Fibroblast of lung (primary cell): ENCODE measurements around the gene KCNG3. TPM values are rescaled to one million over a fixed set of nuclear protein-coding genes. Genes with fewer than 3 reads are reported as not detected.

Source experiments
- DNase-seq, 2 donors: peaks; one replicate each; pipeline versions ENCODE4 v3.0.0 to v3.0.0-alpha.2; 2010; ENCODE audit warnings: low read depth in 2 of 2
- H2AFZ ChIP-seq: 2 replicates; pipeline ENCODE4 v1.5.1; 2012; ENCODE audit warnings: low read length, control low read depth, inconsistent platforms
- H3K27ac ChIP-seq: 2 replicates; pipeline ENCODE4 v1.5.1; 2011; ENCODE audit warnings: low read length, control low read depth; ENCODE audit not compliant: insufficient read depth
- H3K27me3 ChIP-seq: 2 replicates; pipeline ENCODE4 v1.5.1; 2011; ENCODE audit warnings: mild to moderate bottlenecking, low read length; ENCODE audit not compliant: control insufficient read depth, insufficient read depth
- H3K36me3 ChIP-seq: 2 replicates; pipeline ENCODE4 v1.5.1; 2011; ENCODE audit warnings: low read length; ENCODE audit not compliant: control insufficient read depth, insufficient read depth
- H3K4me1 ChIP-seq: 2 replicates; pipeline ENCODE4 v1.5.1; 2011; ENCODE audit warnings: low read length; ENCODE audit not compliant: control insufficient read depth, insufficient read depth; ENCODE audit errors: extremely low read depth
- H3K4me2 ChIP-seq: 2 replicates; pipeline ENCODE4 v1.5.1; 2011; ENCODE audit warnings: low read length, control low read depth; ENCODE audit not compliant: insufficient read depth; ENCODE audit errors: extremely low read depth
- H3K4me3 ChIP-seq, 4 experiments: fragments of 200-600 bp in 1 of 4; sonication (generic) in 1 of 4; replicated peaks in 1 of 4; 2 replicates each; pipeline ENCODE4 v1.5.1; 2011 to 2016; ENCODE audit warnings: low read length in 4 of 4, low read depth in 3 of 4, mild to moderate bottlenecking in 3 of 4, control low read depth in 2 of 4, inconsistent platforms in 1 of 4, mixed read lengths in 1 of 4; ENCODE audit not compliant: insufficient read depth in 1 of 4; ENCODE audit errors: control extremely low read depth in 1 of 4
- H3K79me2 ChIP-seq: 2 replicates; pipeline ENCODE4 v1.5.1; 2012; ENCODE audit warnings: mild to moderate bottlenecking, low read length, inconsistent platforms; ENCODE audit not compliant: control insufficient read depth, insufficient read depth
- H3K9ac ChIP-seq: 2 replicates; pipeline ENCODE4 v1.5.1; 2011; ENCODE audit warnings: mild to moderate bottlenecking, low read length, control low read depth; ENCODE audit not compliant: insufficient read depth
- H3K9me3 ChIP-seq: 2 replicates; pipeline ENCODE4 v1.5.1; 2012; ENCODE audit warnings: low read depth, low read length; ENCODE audit not compliant: control insufficient read depth, insufficient read depth
- H4K20me1 ChIP-seq: 2 replicates; pipeline ENCODE4 v1.5.1; 2011; ENCODE audit warnings: low read length; ENCODE audit not compliant: control insufficient read depth, insufficient read depth; ENCODE audit errors: extremely low read depth
- EZH2 ChIP-seq: IDR thresholded peaks from 2 replicates; pipeline ENCODE4 v1.5.1; 2012; ENCODE audit warnings: low read length, control low read depth, mild to moderate bottlenecking; ENCODE audit errors: missing control alignments
- polyA plus RNA-seq, 2 donors: library from polyadenylated mRNA; depleted of rRNA in 1 of 2; stranded (reverse) in 1 of 2; unstranded in 1 of 2; fragments of >200 nt; gene quantifications; 2 replicates each; pipeline ENCODE4 v1.2.1, GENCODE V29; 2011 to 2012; ENCODE audit warnings: missing spikeins in 1 of 2
- total RNA-seq: library from RNA; depleted of rRNA; stranded (reverse); fragments of >200 nt; gene quantifications from 2 replicates; pipeline ENCODE4 v1.2.1, GENCODE V29; 2014
- TF ChIP-seq, protein P1 (sequence below), 2 donors: IDR thresholded peaks in 1 of 2; conservative IDR thresholded peaks in 1 of 2; 1 replicate in 1 of 2; 2 replicates in 1 of 2; pipeline ENCODE4 v1.5.1; 2011 to 2012; ENCODE audit warnings: low read length in 2 of 2, control low read depth in 1 of 2, inconsistent platforms in 1 of 2, low read depth in 1 of 2, mild to moderate bottlenecking in 1 of 2

The KCNG3 gene
- total and polyA plus RNA-seq, 2 donors (not counting 1 experiment from before 2014, with no cell fraction given) = 0.01 TPM; not detected in 1

DNA sequence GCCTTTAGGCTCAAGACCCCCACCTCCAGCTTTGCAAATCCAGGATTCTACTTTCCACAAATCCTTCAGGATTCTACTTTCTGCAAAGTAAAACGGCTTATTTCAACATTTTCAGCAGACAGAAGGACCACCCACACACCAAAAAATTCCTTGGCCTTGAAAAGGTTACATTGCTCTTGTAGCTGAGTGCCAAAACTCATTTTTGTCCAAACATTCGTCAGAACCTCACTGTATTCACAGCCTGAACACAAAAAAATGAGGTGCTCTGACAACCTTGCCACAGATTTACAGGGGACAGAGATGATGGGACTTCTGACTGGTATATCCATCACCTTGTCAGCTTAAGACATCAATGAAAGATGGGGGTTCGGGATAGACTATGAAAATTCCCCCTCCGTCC lies 69.7 kb downstream of the KCNG3 start:
- Histone ChIP-seq H3K79me2 (no peaks in the 10 kb centered on the region), H4K20me1 (no peaks in the 10 kb centered on the region), H3K9ac (no peak overlapping the region), H3K4me2 (no peak overlapping the region), H3K27me3 (no peaks in the 10 kb centered on the region), H3K9me3 (no peaks in the 10 kb centered on the region), H3K4me1 (peaks cover 11% of the 10 kb centered on the region), H3K27ac (no peak overlapping the region), H2AFZ (no peak overlapping the region), H3K36me3 (no peaks in the 10 kb centered on the region), H3K4me3 (no peak overlapping the region)
- peak; percentile 75 to 87 for DNase-seq
- TF ChIP-seq, protein P1, sequence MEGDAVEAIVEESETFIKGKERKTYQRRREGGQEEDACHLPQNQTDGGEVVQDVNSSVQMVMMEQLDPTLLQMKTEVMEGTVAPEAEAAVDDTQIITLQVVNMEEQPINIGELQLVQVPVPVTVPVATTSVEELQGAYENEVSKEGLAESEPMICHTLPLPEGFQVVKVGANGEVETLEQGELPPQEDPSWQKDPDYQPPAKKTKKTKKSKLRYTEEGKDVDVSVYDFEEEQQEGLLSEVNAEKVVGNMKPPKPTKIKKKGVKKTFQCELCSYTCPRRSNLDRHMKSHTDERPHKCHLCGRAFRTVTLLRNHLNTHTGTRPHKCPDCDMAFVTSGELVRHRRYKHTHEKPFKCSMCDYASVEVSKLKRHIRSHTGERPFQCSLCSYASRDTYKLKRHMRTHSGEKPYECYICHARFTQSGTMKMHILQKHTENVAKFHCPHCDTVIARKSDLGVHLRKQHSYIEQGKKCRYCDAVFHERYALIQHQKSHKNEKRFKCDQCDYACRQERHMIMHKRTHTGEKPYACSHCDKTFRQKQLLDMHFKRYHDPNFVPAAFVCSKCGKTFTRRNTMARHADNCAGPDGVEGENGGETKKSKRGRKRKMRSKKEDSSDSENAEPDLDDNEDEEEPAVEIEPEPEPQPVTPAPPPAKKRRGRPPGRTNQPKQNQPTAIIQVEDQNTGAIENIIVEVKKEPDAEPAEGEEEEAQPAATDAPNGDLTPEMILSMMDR (conservative IDR thresholded peaks at IDR 0.05 in 1 of 2, IDR thresholded peaks at IDR 0.05 in 1 of 2; ENCODE audit: low read depth in 1 of 2, low read length in 2 of 2) = no peak
- no peak for TF ChIP-seq EZH2

- H3K9me3 ChIP-seq = no peaks in the 10 kb centered on the region
- H3K4me2 ChIP-seq = no peak overlapping the region
- H3K9ac ChIP-seq = no peak overlapping the region
- no peak overlapping the region for H3K27ac ChIP-seq
- DNase-seq = peak in 1 of 2 donors; percentile 14
- H2AFZ ChIP-seq = no peak overlapping the region
- no peaks in the 10 kb centered on the region for H3K27me3 ChIP-seq
- no peak for TF ChIP-seq EZH2
- TF ChIP-seq, protein P1 (conservative IDR thresholded peaks at IDR 0.05 in 1 of 2, IDR thresholded peaks at IDR 0.05 in 1 of 2; ENCODE audit: low read depth in 1 of 2, low read length in 2 of 2) = no peak
- H3K79me2 ChIP-seq = no peaks in the 10 kb centered on the region
- no peaks in the 10 kb centered on the region for H4K20me1 ChIP-seq
- no peak overlapping the region for H3K4me3 ChIP-seq
- H3K36me3 ChIP-seq = no peaks in the 10 kb centered on the region
- peaks cover 11% of the 10 kb centered on the region for H3K4me1 ChIP-seq
These were observed 72.1 kb downstream of the KCNG3 start for GRCh38 chr2:42421601-42422239.

DNA sequence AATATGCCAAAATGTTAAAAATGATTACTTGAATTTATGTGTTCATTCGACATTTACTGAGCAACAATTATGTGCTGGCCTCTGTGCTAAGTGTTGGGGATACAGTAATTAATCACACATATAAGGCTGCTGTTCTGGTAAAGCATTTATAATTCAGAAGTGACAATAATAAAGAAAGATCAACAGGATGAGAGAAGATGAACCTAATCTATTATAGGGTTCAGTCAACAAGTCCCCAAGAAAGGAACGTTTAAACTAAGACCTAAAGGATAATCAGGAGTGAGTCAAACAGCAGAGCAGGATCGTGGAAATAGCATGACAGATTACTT lies 72.7 kb downstream of the KCNG3 start:
- DNase-seq = no peak

More for the DNA sequence above, 72.7 kb downstream of the KCNG3 start:
- Histone ChIP-seq H2AFZ (no peak overlapping the region), H3K27ac (peak overlapping the region; percentile 51), H4K20me1 (no peaks in the 10 kb centered on the region), H3K4me2 (peak overlapping the region; percentile 52), H3K9me3 (no peaks in the 10 kb centered on the region), H3K79me2 (no peaks in the 10 kb centered on the region), H3K9ac (no peak overlapping the region), H3K27me3 (no peaks in the 10 kb centered on the region), H3K36me3 (no peaks in the 10 kb centered on the region), H3K4me1 (peaks cover 11% of the 10 kb centered on the region), H3K4me3 (no peak overlapping the region)
- no peak for TF ChIP-seq EZH2
- TF ChIP-seq, protein P1 (conservative IDR thresholded peaks at IDR 0.05 in 1 of 2, IDR thresholded peaks at IDR 0.05 in 1 of 2; ENCODE audit: low read depth in 1 of 2, low read length in 2 of 2) = no peak
